ENCODE measurements around the gene SPDYE2B.
"Not testable (repeated sequence)": the region's sequence is repeated elsewhere in the genome, so short reads cannot be mapped to it uniquely, and the experiment has no call there.

SPDYE2B gene, protein sequence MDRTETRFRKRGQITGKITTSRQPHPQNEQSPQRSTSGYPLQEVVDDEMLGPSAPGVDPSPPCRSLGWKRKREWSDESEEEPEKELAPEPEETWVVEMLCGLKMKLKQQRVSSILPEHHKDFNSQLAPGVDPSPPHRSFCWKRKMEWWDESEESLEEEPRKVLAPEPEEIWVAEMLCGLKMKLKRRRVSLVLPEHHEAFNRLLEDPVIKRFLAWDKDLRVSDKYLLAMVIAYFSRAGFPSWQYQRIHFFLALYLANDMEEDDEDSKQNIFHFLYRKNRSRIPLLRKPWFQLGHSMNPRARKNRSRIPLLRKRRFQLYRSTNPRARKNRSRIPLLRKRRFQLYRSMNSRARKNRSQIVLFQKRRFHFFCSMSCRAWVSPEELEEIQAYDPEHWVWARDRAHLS

DNA sequence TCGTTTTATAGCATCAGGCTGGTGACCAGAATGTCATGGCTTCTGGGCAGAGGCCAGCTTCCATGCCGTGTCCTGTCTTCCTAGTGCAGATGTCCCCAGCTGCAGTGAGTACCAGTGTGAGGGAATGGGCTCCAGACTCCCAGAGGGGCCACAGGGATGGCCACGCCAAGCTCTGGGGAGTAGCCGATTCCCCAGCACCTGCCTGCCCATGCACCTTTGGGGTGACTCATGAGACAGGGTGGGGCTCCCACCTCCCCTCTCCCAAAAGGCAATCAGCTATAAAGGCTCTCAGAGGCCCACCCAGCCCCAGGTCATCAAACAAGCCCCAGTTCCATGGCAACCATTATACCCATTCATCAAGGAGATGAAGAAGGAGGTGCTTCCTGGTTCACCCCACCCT lies at the start of gene SPDYE2B:
Gene SPDYE2B, plus strand, starts transcription at position 396 of the 400 bp plus-strand sequence. CDS start 2,030 bp downstream, outside the sequence.
- not testable (repeated sequence) for DNase-seq

DNA sequence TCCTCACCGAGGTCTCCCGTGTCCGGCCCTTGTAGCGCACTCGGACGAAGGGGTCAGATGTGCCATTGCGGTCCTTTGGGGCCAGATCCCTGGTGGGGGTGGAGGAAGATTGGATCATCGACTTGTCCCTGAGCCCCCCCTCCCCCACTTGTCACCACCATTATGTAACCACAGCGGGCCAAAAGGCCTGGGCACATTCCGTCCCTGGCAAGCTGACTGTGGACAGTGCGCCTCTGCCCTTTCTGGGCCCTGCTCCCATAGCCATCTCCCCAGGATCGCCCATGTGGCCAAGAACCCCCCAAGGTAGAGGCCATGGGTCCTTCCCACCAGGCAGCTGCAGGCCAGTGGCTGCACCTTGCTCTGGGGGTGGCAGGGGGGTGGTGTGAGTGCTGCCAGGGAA lies 47.8 kb upstream of the SPDYE2B start:
- DNase-seq: not testable (repeated sequence)

DNA sequence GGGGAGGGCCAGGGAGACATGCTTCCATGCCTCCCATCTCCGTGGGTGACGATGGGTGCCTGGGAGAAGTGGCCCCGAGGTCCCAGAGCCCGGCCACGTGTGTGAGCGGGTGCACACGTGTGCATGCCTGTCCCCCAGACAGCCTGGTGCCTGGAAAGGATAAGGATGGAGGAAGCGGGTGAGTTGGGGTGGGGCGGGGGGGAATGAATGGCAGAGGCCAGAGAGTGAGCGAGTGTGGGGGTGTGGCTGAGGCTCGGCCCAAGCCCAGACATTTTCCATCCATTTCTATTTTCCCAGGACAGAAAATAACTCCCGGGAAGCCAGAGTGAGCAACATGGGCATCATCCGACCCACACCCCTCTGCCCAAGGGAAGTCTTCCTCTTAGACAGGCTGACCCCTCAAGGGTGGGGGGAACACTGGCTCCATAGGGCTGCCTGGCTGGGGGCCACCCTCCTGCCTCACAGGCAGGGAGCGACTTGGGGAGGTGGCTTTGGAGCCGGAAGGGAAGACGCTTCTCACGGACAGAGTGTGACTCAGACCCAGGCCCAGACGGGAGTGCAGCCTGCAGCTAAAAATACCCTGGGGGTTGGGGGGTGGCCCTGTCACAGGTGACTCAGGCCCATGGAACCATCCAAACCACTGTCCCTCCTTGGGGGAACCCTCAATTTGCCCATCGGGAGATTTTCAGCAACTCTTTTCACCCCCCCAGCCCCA lies 45.5 kb upstream of the SPDYE2B start:
- not testable (repeated sequence) for DNase-seq

DNA sequence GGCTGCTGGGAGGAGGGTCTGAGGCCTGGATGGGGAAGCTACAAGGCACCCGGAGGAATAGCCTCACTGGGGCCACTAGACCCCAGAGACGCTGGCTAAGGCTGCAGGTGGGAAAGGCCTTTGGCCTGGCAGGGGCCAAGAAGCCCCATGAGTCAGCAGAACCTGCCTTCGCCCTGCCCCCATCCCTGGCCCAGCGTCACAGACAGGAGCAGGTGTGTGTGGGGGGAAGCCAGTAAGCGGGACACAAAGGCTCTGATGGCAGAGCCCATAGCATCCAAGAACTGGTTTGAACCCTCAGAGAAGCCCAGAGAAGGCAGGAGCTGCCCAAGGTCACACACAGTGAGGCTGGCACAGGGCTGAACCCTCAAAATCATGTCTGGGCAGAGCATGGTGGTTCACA lies 43.3 kb upstream of the SPDYE2B start:
- not testable (repeated sequence) for DNase-seq

DNA sequence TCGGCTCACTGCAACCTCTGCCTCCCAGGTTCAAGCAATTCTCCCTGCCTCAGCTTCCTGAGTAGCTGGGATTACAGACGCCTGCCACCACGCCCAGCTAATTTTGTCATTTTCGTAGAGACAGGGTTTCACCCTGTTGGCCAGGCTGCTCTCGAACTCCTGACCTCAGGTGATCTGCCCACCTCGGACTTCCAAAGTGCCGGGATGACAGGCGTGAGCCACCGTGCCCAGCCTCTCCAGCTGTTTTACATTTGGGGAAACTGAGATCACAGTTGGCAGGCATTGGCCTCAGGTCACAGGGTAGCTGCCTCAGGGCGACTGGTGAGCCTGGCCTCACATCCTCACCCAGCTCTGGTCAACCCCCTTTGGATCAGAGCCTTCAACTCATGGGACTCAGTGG lies 40.4 kb upstream of the SPDYE2B start:
- DNase-seq: not testable (repeated sequence)

DNA sequence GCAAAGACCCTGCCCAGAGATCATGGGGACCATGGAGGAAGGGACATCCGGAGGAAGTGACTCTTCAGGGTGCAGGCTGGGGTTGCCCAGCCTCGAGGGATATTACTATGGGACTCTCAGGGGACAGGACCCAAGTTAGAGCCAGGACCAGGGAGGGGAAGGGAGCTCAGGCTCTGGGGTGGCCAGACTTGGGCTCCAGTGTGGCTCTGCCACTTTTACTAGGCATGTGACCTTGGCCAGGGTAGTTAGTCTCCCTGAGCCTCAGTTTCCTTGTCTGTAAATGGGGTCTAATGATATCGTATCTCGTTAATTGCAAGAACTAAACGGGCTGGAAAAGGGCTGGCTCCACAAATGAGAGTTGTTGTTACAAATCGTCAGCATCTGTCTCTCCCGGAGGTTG lies 39.7 kb upstream of the SPDYE2B start:
- not testable (repeated sequence) for DNase-seq

DNA sequence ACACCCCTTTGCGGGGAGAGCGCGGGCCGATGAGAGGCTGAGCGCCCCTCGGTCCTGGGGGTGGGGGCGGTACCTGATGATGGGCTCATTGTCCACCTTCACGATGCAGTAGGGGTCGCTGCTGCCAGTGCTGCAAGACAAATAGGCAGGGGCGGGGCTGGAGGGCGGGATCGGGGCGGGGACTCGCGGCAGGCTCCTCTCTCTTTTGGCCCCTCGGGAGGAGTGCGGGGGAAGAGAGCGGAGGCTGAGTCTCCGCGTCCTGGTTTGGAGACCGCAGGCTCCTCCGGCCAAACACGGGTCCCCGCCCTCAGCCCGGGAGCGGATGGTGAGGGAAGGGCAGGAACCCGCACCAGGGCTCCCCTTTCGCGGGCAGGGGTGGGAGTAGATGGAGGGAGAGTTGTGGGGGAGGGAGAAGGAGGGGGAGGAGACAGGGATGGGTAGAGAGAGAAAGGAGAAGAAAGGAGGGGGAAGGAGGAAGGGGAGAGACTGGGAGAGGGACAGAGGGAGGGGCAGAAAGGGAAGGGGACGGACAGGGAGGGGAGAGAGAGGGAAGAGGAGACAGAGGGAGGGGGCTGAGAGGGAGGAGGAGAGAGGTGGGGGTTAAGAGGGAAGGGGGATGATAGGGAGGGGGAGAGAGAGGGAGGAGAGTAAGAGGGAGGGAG lies 39.0 kb upstream of the SPDYE2B start:
- not testable (repeated sequence) for DNase-seq

DNA sequence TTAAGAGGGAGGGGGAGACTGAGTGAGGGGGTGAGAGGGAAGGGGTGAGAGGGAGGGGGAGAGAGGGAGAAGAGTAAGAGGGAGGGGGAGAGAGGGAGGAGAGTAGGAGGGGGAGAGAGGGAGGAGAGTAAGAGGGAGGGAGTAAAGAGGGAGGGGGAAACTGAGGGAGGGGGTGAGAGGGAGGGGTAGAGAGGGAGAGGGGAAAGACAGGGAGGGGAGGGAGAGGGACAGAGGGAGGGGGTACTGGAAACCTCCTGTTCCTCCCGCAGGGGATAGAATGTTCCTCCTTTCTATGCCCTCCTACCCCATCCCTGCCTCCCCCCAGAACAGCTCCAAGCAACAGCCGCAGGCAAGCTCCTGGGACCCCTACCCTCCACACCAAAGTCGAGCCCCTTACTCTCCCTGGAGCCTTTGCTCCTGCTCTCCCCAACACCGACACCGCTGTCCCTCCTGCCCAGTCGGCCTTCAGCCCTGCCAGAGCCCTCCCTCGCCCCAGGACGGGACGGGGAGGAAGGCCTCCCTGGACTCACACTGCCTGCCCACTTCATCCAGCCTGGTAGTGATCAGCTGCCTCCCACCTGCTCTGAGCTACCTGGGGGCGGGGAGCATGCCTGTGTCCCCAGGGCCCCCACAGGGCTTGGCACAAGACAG lies 38.3 kb upstream of the SPDYE2B start:
- not testable (repeated sequence) for DNase-seq

DNA sequence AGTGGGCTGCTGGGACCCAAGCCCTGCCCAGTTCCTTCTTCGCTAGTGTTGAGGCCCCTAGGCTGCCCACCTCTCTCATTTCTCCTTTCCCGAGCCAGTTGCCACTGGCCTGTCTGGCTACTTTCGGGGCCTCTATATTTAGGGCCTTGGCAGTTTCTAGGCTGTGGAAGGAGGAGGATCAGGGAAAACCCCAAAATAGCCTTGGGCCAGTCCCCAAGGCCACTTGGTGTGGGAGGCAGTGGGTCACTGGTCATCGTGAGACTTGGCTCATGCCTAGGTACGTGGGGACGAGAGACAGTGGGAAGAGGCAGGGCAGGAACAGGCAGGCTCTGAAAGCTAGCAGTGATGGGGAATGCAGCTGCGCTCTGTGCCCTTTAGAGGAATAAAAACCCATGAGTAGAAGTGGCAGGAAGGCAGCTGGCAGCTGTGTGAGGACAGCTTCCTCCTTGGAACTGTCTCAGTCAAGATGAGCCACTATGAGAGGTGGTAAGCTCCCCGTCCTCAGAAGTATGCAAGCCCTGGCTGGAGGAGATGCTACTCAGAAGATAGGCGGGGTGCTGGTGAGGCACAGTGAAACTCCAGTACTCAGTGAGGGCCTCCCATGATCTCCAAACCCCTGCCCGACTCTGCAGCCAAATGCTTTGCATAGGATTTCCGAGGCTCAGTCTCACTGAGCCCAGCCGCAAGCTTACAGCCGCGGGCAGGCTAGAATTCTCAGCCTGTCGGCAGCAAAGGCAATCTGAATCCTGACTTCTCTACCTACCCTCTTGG lies 36.4 kb upstream of the SPDYE2B start:
- DNase-seq: not testable (repeated sequence)

DNA sequence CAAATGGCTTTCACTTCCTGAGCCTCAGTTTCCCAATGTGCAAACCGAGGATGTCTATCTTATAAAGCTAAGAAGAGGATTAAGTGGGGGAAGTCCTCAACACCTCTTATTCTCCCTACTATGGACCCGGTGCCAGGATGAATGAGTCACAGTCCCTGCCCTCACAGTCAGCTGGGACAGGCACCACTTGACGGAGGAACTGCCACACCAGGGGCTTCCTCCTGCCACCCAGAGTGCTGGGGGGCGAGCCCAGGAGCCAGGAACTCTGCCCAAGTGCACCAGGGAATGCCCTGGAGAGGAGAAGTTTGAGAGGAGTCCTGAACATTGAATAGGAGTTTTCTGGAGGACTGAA lies 35.8 kb upstream of the SPDYE2B start:
- not testable (repeated sequence) for DNase-seq

DNA sequence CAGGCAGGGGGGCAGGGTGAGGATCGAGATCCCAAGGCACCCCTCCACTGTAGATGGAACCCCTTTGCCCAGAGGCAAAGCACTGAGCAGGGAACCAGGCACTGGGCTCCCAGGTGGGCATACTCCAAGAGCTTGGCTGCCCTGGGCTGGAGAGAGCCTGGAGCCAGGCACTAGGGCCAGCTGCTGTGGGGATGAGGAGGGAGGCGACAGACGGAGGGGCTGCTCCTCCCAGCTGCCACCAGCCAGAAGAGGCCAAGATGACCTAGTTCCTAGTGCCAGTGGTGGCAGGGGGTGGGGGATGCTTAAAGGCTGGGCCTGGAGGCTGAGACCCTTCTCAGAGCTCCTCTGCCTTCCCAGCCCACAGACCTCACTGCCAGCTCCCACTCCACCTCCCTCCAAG lies 35.2 kb upstream of the SPDYE2B start:
- DNase-seq: not testable (repeated sequence)

DNA sequence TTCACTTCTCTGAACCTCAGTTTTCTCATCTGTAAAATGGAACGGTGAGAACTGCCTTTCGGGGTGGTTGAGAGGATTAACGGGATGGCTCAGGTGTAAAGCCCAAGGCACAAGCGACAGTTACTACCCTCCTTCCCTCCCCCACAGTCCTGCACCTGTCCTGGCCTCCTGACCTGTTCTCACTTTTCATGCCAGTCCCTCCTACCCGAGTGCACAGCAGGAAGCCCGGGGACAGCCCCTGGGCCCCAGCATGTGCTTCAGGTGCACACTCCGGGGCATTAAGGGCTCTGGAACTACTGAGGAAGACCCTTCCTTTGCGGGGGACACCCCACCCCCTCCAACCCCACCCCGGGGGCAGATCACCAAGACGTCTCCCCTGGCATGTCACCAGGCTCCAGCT lies 34.2 kb upstream of the SPDYE2B start:
- DNase-seq: not testable (repeated sequence)

DNA sequence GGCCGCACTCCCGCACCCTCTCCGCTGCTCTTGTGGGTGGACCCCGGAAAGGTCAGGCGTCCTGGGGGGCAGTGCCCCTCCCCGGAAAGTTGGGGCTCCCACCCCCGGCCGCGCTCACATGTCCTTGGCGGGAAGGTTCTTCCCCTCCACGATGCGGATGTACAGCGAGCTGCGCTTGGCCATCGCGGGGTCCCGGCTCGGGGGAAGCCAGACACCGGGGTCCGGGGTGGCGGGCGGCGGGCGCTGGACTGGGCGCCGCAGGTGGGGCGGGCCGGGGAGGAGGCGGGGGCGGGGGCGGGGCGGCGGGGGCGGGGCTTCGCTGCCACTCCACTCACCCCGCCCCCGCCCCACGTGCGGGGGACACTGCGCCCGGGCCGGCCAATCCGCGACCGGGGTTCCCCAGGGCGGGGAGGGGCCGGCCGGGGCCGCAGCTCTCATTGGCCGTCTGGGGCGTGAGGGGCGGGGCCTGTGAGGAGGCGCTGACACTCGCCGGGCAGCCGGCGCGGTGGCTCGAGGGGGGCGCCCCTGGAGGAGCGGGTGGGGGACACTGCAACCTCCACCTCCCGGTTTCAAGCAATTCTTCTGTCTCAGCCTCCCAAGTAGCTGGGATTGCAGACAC lies 33.5 kb upstream of the SPDYE2B start, which contains the start of gene RASA4:
Gene RASA4, minus strand, starts transcription at position 250 of the 619 bp plus-strand sequence. Its CDS starts 67 bp downstream, at position 183.
- not testable (repeated sequence) for DNase-seq

DNA sequence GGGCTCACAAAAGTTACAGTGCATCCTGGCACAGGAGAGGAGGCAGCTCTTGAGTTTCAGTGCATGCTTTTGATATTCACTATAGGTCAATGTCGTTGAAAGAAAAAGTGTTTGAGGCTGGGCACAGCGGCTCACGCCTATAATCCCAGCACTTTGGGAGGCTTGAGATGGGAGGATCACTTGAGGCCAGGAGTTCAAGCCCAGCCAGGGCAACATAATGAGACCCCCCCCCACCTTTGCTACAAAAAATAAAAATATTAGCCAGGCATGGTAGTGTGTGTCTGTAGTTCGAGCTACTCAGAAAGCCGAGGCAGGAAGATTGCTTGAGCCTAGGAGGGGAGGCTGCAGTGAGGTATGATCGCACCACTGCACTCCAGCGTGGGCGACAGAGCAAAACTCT lies 32.0 kb upstream of the SPDYE2B start:
- not testable (repeated sequence) for DNase-seq

DNA sequence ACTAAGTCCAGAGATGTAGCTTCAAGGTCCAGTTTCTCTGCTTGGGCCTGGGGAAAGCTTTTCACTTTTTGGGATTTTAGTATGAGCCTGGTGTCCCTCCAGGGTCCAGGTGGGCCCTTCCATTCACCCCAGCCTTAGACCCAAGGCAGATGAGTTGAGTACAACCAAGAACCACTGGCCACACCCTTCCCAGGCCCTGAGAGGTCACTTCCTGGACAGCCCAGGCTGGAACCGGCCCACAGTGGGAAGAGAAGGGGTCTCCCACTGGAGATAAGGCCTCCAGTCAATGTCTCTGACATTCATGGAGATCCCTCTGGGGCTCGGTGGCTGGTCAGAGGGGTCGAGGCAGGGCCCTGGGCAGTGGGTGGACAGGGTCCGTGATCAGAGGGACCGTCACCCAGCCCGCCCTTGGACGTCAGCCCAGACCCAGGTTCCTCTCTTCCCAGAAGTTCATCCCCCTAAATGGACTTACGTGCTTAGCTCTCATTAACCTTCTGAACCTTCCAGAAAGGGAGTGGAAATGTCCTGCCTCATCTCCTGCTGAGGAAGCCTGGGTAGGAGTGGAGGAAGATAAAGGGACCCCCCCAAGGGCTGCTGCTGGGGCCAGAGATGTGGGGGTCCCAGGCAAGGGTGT lies 22.7 kb upstream of the SPDYE2B start:
- not testable (repeated sequence) for DNase-seq

DNA sequence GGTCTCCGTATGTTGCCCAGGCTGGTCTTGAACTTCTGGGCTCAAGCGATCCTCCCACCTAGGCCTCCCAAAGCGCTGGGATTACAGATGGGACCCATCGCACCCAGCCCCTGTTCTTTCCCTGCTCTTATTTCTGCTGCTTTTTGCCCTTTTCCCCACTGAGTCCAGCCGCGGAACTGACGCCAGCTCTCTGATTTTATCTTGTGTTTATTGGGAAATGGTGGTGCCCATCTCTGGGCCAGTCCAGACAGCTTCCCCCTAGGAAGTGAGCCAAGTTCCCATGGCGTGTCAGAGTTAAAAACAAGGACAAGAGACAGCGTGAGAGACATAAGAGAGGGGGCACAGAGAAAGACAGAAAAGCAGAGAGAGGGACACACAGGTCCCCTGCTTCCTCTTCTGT lies 19.5 kb upstream of the SPDYE2B start:
- DNase-seq: not testable (repeated sequence)

DNA sequence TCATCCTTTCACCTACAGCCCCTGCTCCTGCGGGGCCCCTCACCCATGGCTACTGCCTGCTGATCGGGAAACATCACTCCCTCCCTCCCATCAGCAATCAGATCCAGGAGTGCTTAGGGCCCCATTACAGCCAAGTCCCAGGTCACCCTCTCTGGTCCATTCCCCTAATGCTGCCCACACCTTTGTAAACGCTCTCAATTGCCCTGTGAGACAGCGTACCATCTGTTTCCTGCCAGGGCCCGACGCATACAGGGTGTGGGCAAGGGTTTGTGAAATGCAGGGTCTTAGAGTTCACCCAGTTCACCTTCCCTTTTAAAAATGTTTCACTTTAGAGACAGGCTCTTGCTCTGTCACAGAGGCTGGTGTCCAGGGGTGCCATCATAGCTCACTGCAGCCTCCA lies 15.8 kb upstream of the SPDYE2B start:
- DNase-seq: not testable (repeated sequence)

DNA sequence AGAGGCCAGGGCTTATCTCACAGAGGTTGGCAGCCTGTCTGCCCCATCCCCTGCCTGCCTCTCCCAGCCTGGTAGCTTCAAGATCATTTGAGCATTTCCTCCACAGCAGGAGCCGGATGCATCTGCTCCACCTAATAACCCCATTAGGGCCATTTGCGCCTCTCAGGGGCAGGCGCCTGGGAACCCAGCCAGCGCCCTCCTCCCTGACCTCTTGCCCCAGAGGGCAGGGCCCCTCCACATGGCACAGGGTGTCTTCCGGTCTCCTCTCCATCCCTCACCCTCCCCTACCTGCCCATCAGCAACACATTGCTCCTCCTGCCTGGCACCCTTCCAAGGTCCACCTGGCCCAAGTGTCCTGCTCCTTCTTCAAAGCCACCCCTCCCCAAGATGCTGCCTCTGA lies 14.8 kb upstream of the SPDYE2B start:
- not testable (repeated sequence) for DNase-seq

DNA sequence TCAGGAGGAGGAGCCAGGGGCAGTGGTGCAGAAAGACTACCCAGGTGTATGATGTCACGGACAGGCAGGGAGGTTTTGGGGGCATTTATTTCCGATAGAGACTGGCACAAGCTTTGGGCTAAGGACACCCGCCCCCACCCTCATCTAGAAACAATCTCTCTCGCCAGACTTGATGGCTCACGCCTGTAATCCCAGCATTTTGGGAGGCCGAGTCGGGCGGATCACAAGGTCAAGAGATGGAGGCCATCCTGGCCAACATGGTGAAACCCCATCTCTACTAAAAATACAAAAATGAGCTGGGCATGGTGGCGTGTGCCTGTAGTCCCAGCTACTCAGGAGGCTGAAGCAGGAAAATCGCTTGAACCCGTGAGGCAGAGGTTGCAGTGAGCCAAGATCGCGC lies 13.2 kb upstream of the SPDYE2B start:
- not testable (repeated sequence) for DNase-seq

DNA sequence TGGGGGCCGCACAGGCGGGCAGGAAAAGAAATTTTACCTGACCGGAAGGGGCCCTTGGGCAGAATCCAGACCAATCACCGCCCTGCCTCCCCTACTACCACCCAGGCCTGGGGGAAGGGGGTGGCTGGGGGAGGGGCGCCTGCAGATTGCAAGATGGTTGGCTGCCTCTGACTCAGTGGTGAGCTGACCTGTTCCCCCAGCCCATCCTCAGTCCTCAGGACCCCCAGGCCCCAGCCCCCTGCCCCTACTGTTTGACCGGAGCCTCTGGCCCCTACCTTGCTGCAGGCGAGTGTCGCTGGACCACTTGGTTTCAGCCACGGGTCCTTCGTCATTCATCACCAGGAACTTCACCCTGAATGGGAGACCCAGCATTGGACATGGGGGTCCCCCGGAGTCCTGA lies 11.3 kb upstream of the SPDYE2B start:
- not testable (repeated sequence) for DNase-seq

DNA sequence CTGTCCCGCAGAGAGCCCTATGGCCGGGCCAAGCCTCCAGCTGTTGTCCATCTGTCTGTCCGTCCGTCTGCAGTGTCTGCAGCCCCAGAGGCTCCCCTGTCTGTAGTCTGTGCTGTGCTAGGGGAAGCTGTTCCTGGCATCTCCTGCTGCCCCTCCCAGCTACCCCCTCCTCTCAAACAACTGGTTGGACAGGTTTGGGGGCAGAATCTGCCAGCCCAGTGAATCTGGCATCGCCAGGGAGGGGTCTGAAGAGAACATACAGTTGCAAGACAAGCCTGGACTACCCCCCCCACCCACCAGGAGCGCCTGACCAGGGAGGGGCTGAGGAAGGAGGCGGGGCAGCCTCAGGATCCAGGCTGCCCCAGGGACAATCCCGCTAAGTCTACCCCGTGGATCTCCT lies 7.4 kb upstream of the SPDYE2B start, which contains the start of gene UPK3BL1:
Gene UPK3BL1, minus strand, starts transcription at position 101 of the 400 bp plus-strand sequence. Its CDS starts 50 bp downstream, at position 51.
- DNase-seq: not testable (repeated sequence)
